Progenitor cell of endocrine pancreas (in vitro differentiated cells): Measurements from ENCODE around the gene MYBPC3. TPM values are rescaled to one million over a fixed set of nuclear protein-coding genes. Genes with fewer than 3 reads are reported as not detected.

ENCODE experiments used
- DNase-seq: peaks from one replicate; pipeline ENCODE4 v3.0.0; 2021; ENCODE audit warnings: low spot score; ENCODE audit not compliant: unreplicated experiment
- H3K27ac Mint-ChIP-seq: 2 replicates; pipeline ENCODE4 v1.8.0; 2021; ENCODE audit warnings: mild to moderate bottlenecking, moderate library complexity, mixed read lengths
- H3K27me3 Mint-ChIP-seq: 2 replicates; pipeline ENCODE4 v1.8.0; 2021; ENCODE audit warnings: mixed read lengths
- H3K36me3 Mint-ChIP-seq: 2 replicates; pipeline ENCODE4 v1.8.0; 2022; ENCODE audit warnings: mixed read lengths; ENCODE audit not compliant: insufficient read depth
- H3K4me1 Mint-ChIP-seq: 2 replicates; pipeline ENCODE4 v1.8.0; 2021; ENCODE audit warnings: low read depth, mixed read lengths
- H3K4me3 Mint-ChIP-seq: 2 replicates; pipeline ENCODE4 v1.8.0; 2021; ENCODE audit warnings: low read depth, mild to moderate bottlenecking, moderate library complexity, mixed read lengths
- H3K9me3 Mint-ChIP-seq: 2 replicates; pipeline ENCODE4 v1.8.0; 2021; ENCODE audit warnings: low read depth, mixed read lengths
- CTCF ChIP-seq: fragments of 200-600 bp; sonication (generic); IDR thresholded peaks from one replicate; pipeline ENCODE4 v1.5.0; 2021; ENCODE audit warnings: antibody characterized with exemption, mild to moderate bottlenecking; ENCODE audit not compliant: unreplicated experiment
- total RNA-seq: library from RNA; stranded (reverse); gene quantifications from 2 replicates; pipeline ENCODE4 v1.2.1, GENCODE V29; 2021

Gene MYBPC3
- total RNA-seq, 1 donor from 2014 or later, result 0.10 TPM

- no peaks in the 10 kb centered on the region for H3K4me1 Mint-ChIP-seq
- H3K4me3 Mint-ChIP-seq, result no peak overlapping the region
- no peak for DNase-seq
- no peaks in the 10 kb centered on the region for H3K36me3 Mint-ChIP-seq
- H3K27me3 Mint-ChIP-seq, result peaks cover 6% of the 10 kb centered on the region
- no peak for TF ChIP-seq CTCF
- no peak overlapping the region for H3K27ac Mint-ChIP-seq
- no peaks in the 10 kb centered on the region for H3K9me3 Mint-ChIP-seq
Observed at GRCh38 chr11:47379317-47379716, 26.8 kb upstream of the MYBPC3 start.

- TF ChIP-seq CTCF, result no peak
- H3K9me3 Mint-ChIP-seq, result no peaks in the 10 kb centered on the region
- H3K27ac Mint-ChIP-seq, result no peak overlapping the region
- no peaks in the 10 kb centered on the region for H3K4me1 Mint-ChIP-seq
- no peaks in the 10 kb centered on the region for H3K36me3 Mint-ChIP-seq
- no peak for DNase-seq
- H3K27me3 Mint-ChIP-seq, result peaks cover 6% of the 10 kb centered on the region
- H3K4me3 Mint-ChIP-seq, result no peak overlapping the region
Observed at GRCh38 chr11:47378836-47379170, 26.3 kb upstream of the MYBPC3 start.

GRCh38 chr11:47378010-47378835, 25.7 kb upstream of the MYBPC3 start, which contains the start of gene SPI1:
Gene SPI1, minus strand, starts transcription at chr11:47378547. Its CDS starts 194 bp downstream, at chr11:47378353.
- Mint-ChIP-seq H3K27me3 (peaks cover 4% of the 10 kb centered on the region), H3K4me3 (no peak within 1 kb of the TSS), H3K4me1 (no peaks in the 10 kb centered on the region), H3K9me3 (no peaks in the 10 kb centered on the region), H3K27ac (no peak within 1 kb of the TSS), H3K36me3 (no peaks in the 10 kb centered on the region)
- no peak for DNase-seq
- no peak for TF ChIP-seq CTCF

GRCh38 chr11:47377571-47378009, 25.1 kb upstream of the MYBPC3 start:
- Mint-ChIP-seq H3K27me3 (peaks cover 2% of the 10 kb centered on the region), H3K9me3 (no peaks in the 10 kb centered on the region), H3K4me3 (no peak overlapping the region), H3K27ac (no peak overlapping the region), H3K4me1 (no peaks in the 10 kb centered on the region), H3K36me3 (no peaks in the 10 kb centered on the region)
- TF ChIP-seq CTCF, result no peak
- no peak for DNase-seq

- no peaks in the 10 kb centered on the region for H3K36me3 Mint-ChIP-seq
- H3K27me3 Mint-ChIP-seq, result no peaks in the 10 kb centered on the region
- H3K27ac Mint-ChIP-seq, result no peak overlapping the region
- H3K4me3 Mint-ChIP-seq, result no peak overlapping the region
- no peaks in the 10 kb centered on the region for H3K9me3 Mint-ChIP-seq
- no peak for DNase-seq
- no peaks in the 10 kb centered on the region for H3K4me1 Mint-ChIP-seq
- no peak for TF ChIP-seq CTCF
Observed at GRCh38 chr11:47376525-47377371, 24.2 kb upstream of the MYBPC3 start.
